Measurements from ENCODE around the gene KIF6.

GRCh38 chr6:39476151-39476550 lies 249.1 kb downstream of the KIF6 start:
- TF ChIP-seq CTCF (IDR thresholded peaks at IDR 0.05; ENCODE audit: insufficient read depth, low read depth, low read length) (no peak), EZH2 (IDR thresholded peaks at IDR 0.05; ENCODE audit: insufficient read depth, low read length) (no peak)
